Fibroblast of lung (primary cell): ENCODE data around the gene UVRAG.

Source experiments
- CTCF ChIP-seq, 2 donors: IDR thresholded peaks in 1 of 2; conservative IDR thresholded peaks in 1 of 2; 1 replicate in 1 of 2; 2 replicates in 1 of 2; pipeline ENCODE4 v1.5.1; 2011 to 2012; ENCODE audit warnings: low read length in 2 of 2, control low read depth in 1 of 2, inconsistent platforms in 1 of 2, low read depth in 1 of 2, mild to moderate bottlenecking in 1 of 2
- EZH2 ChIP-seq: IDR thresholded peaks from 2 replicates; pipeline ENCODE4 v1.5.1; 2012; ENCODE audit warnings: low read length, control low read depth, mild to moderate bottlenecking; ENCODE audit errors: missing control alignments

GRCh38 chr11:76156971-76157427 lies 342.0 kb downstream of the UVRAG start:
- TF ChIP-seq EZH2 (no peak), CTCF (conservative IDR thresholded peaks at IDR 0.05 in 1 of 2, IDR thresholded peaks at IDR 0.05 in 1 of 2; ENCODE audit: low read depth in 1 of 2, low read length in 2 of 2) (no peak)
